GM06990 (cell line): ENCODE data around the gene MYO1D.

Experiments used
- DNase-seq: peaks from one replicate; pipeline ENCODE4 v3.0.0-alpha.2; 2011; ENCODE audit not compliant: insufficient read length; ENCODE audit errors: extremely low read depth
- H3K27me3 ChIP-seq: replicated peaks from 2 replicates; pipeline ENCODE4 v1.6.0; 2011; ENCODE audit warnings: low read length; ENCODE audit not compliant: control insufficient read depth, insufficient read depth
- H3K36me3 ChIP-seq: 2 replicates; pipeline ENCODE4 v1.5.1; 2011; ENCODE audit warnings: low read length; ENCODE audit not compliant: control insufficient read depth, insufficient read depth
- H3K4me3 ChIP-seq: replicated peaks from 2 replicates; pipeline ENCODE4 v1.5.1; 2011; ENCODE audit warnings: low read depth, mild to moderate bottlenecking, control low read depth, low read length
- TF ChIP-seq, protein P1 (sequence below): IDR thresholded peaks from 2 replicates; pipeline ENCODE4 v1.5.1; 2011; ENCODE audit warnings: low read length, control low read depth, mild to moderate bottlenecking, inconsistent platforms; ENCODE audit not compliant: insufficient read depth, poor library complexity, severe bottlenecking

MYO1D gene

GRCh38 chr17:32628271-32629044 is 248.5 kb downstream of the MYO1D start:
- H3K4me3 ChIP-seq, result no peak overlapping the region
- H3K27me3 ChIP-seq, result no peaks in the 10 kb centered on the region
- TF ChIP-seq, protein P1, sequence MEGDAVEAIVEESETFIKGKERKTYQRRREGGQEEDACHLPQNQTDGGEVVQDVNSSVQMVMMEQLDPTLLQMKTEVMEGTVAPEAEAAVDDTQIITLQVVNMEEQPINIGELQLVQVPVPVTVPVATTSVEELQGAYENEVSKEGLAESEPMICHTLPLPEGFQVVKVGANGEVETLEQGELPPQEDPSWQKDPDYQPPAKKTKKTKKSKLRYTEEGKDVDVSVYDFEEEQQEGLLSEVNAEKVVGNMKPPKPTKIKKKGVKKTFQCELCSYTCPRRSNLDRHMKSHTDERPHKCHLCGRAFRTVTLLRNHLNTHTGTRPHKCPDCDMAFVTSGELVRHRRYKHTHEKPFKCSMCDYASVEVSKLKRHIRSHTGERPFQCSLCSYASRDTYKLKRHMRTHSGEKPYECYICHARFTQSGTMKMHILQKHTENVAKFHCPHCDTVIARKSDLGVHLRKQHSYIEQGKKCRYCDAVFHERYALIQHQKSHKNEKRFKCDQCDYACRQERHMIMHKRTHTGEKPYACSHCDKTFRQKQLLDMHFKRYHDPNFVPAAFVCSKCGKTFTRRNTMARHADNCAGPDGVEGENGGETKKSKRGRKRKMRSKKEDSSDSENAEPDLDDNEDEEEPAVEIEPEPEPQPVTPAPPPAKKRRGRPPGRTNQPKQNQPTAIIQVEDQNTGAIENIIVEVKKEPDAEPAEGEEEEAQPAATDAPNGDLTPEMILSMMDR, result no peak
- DNase-seq, result no peak
- H3K36me3 ChIP-seq, result no peaks in the 10 kb centered on the region

DNA sequence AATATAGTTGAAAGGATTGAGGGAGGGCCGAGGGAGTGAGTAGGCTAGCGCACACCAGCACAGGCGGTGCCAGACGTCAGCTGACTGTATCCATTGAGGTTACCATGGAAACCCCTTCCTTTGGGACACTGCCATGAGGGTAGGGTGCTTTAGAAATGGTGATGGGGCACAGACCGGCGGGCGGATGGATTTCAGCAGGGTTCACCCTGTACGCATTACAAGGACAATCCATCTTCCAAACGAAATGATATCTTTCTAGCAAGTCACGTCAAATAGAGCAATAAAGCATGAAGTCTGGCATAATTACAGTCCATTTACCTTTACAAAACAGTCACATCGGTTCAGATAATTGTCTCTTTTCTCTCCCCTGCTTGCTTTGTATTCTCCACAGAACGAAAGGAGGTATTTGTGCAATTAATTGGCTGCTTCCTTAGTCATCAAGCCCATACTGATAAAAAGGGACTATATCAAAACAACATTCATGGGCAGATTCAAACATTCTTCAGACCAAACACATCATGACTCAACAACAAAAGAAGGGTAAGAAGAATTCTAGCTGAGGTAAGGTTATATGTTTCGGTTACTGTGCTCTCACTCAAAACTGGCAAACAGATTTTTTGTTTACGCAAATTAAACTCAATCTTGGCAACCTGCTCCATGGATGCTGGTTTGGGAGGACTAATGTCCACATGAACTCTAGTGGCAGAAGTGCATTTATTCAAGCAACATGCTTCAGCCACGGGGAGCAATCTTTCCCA is 249.5 kb downstream of the MYO1D start:
- Histone ChIP-seq H3K27me3 (no peaks in the 10 kb centered on the region), H3K4me3 (no peak overlapping the region), H3K36me3 (no peaks in the 10 kb centered on the region)
- TF ChIP-seq, protein P1, result no peak
- no peak for DNase-seq

- Histone ChIP-seq H3K4me3 (no peak overlapping the region), H3K36me3 (no peaks in the 10 kb centered on the region), H3K27me3 (no peaks in the 10 kb centered on the region)
- TF ChIP-seq, protein P1, result no peak
- no peak for DNase-seq
Observed at GRCh38 chr17:32626379-32626791, 250.5 kb downstream of the MYO1D start.

DNA sequence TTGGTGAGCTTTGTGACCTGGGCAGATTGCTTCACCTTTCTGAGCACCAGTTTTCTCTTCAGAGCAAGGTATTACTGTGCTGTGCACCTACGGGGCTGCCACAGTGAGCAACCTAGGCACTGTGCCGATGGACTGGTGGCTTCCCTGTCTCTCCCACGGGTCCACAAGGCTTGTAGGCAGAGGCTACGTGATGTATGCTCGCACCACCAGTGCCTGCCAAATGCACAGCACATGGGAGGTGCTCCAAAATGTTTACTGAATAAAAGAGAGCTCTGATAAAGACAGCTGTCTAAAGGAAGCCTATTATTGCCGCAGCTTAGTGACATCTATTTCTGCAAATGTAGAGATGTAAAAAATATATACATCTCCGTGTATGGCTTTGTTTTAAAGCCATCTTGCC is 251.0 kb downstream of the MYO1D start:
- no peak for DNase-seq
- TF ChIP-seq, protein P1, result no peak
- Histone ChIP-seq H3K4me3 (no peak overlapping the region), H3K36me3 (no peaks in the 10 kb centered on the region), H3K27me3 (no peaks in the 10 kb centered on the region)

DNA sequence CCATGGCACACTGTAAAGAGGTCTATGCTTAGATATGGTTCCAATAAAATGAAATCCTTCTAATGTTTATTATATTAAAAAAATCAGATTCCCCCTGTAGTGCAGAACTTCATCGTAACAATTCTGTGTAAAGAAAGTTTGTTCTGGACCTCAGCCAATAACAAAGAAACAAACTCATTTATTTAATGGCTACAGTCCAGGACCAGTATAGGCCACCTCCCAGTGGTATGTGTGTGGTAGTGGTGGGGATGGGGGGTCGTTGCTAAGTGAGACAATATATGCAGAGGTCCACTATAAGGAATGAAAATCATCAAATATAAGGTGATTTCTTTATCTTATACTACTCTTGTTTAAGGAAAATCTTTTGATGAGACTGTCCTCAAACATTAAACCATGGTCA is 253.7 kb downstream of the MYO1D start:
- no peak for DNase-seq
- TF ChIP-seq, protein P1, result no peak
- Histone ChIP-seq H3K36me3 (no peaks in the 10 kb centered on the region), H3K4me3 (no peak overlapping the region), H3K27me3 (no peaks in the 10 kb centered on the region)
